GM23248 (cell line): ENCODE data around the gene NAGK.

Experiments
- EZH2 ChIP-seq: fragments of 200-600 bp; sonication (generic); IDR thresholded peaks from 2 replicates; pipeline ENCODE4 v1.6.1; 2018; ENCODE audit warnings: antibody characterized with exemption, mild to moderate bottlenecking; ENCODE audit not compliant: insufficient read depth, poor library complexity, severe bottlenecking
- EZH2phosphoT487 ChIP-seq: fragments of 200-600 bp; sonication (generic); IDR thresholded peaks from 2 replicates; pipeline ENCODE4 v1.6.1; 2018; ENCODE audit warnings: antibody characterized with exemption, moderate library complexity, mild to moderate bottlenecking, low read depth; ENCODE audit not compliant: insufficient read depth

- no peak for TF ChIP-seq EZH2
- TF ChIP-seq EZH2phosphoT487 = no peak
Measured at GRCh38 chr2:71048096-71048495, 20.4 kb upstream of the NAGK start.
